GM21825 (cell line): ENCODE data around the gene SEPSECS.
"Not testable (repeated sequence)": the region's sequence is repeated elsewhere in the genome, so short reads cannot be mapped to it uniquely, and the experiment has no call there.

Source experiments
- ATAC-seq: cut with Tn5 transposase; IDR thresholded peaks from one replicate; pipeline ENCODE4 v1.9.1; 2021; ENCODE audit warnings: mild to moderate bottlenecking, moderate library complexity; ENCODE audit not compliant: unreplicated experiment

SEPSECS gene

DNA sequence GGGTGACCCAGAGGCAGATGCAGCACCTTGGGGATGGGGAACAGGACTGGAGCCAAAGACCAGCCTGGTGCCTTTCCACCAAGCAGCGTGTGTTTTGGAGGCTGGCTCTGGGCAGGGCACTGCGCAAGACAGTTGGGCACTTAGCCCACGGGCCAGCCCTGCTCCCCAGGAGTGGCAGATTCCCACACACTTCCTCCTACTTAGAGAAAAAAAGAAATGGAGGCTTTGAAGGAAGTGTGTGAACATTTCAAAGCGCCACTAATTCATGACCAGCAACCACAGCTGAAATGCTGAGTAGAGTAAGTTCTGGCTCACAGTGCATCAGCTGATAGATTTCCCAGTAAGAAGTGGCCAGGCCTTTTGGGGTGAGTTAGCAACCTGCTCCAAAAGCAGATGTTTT is 74.6 kb downstream of the SEPSECS start:
- ATAC-seq, result no peak

GRCh38 chr4:25083441-25083840 is 76.8 kb downstream of the SEPSECS start:
- ATAC-seq, result not testable (repeated sequence)

- no peak for ATAC-seq
These were observed 78.3 kb downstream of the SEPSECS start for GRCh38 chr4:25081866-25082471.

DNA sequence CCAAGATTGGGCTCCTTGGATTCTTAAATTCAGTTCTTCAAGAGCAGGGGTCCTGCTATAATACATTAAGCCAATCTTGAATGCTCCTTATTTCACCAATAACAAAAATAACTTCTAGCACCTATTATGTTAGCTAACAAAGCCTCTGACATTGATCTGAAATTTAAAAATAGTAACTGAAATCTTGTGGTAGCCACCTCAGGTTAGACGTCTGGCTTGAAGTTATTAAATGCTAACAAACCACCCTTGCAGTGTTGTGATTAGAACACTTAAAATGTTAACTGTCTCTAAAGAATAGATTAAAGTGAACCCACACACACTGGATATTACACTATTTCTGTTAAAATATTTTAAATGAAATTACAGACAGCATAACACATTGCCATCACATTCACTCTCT is 79.7 kb downstream of the SEPSECS start:
- no peak for ATAC-seq

DNA sequence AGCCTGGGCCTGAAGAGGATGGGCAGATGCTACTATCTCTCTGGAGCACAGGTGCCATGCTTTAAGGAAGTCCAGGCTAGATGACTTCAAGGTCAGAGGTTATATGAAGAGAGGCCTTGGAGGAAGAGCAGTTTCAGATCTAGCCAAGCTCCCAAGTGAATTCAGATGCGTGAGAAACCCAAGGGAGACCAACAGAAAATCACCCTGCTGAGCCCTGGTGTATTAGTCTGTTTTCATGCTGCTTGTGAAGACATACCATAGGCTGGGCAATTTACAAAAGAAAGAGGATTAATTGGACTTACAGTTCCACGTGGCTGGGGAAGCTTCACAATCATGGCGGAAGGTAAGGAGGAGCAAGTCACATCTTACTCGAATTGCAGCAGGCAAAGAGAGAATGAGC is 81.7 kb downstream of the SEPSECS start:
- ATAC-seq, result no peak

- ATAC-seq, result no peak
These were observed 83.4 kb downstream of the SEPSECS start for GRCh38 chr4:25076625-25077398.

DNA sequence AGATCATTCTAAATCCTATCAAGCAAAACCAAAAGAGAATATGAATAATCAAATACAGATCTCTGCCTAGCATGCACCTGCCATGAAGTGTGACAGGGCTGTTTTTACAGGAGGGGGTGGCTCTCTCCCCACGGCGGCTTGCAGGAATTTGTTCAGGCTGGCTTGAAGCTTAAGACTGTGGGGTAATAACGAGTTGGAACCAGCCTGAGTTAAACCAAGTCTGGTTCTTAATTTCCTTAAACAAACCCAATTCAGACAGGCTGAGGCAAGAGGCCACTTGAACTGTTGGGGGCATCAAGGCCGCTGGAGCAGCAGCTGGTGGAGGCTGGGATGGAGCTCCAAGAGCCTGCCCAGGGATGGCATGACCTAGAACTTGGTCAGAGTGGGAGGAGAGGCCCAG is 84.4 kb downstream of the SEPSECS start:
- ATAC-seq, result no peak

DNA sequence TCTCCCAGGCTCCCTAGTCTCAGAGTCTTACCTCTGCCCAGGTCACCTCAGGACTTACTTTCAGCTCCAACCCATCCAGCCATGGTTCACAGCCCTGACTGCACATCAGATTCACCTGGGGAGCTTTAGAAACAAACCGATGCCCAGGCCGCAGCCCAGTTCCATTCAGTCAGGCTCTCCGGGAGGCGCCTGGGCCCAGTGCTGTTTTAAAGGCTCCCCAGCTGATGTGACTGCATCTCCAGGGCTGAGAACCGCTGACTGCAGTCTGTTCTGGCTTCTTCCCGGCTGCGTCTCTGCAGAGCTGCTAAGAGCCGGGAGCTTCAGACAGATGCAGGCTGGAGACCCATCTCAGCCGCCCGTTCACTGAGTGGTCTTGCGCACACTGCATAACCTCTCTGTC is 85.1 kb downstream of the SEPSECS start:
- no peak for ATAC-seq

GRCh38 chr4:25070545-25070944 is 89.7 kb downstream of the SEPSECS start:
- ATAC-seq, result no peak
